ENCODE data around the gene ZCCHC2.

DNA sequence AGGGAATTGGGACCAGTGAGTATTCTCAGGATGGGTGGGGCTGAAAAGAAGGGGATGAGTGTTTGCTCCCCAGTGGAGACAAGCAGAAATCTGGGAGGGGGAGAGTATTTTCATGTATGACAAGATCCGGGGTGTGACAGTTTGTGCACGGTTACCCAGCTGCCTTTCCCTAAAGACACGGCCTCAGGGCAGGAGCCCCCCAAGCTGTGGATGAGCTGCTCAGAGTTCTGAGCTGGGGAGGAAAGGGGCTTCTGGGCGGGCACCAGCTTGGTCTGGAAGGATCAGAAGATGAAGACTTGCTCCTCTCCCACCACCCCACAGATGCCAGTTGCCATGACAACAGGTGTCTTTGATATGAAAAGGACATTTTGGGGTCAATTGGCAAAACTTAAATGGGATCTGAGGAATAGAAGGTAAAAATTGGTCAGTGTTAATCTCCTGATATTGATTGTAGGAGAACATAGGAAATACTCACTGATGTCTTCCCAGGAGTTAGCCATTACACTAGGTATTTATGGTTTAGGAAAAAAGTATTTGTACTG is 29.2 kb downstream of the ZCCHC2 start:
- TF ChIP-seq, protein P1, sequence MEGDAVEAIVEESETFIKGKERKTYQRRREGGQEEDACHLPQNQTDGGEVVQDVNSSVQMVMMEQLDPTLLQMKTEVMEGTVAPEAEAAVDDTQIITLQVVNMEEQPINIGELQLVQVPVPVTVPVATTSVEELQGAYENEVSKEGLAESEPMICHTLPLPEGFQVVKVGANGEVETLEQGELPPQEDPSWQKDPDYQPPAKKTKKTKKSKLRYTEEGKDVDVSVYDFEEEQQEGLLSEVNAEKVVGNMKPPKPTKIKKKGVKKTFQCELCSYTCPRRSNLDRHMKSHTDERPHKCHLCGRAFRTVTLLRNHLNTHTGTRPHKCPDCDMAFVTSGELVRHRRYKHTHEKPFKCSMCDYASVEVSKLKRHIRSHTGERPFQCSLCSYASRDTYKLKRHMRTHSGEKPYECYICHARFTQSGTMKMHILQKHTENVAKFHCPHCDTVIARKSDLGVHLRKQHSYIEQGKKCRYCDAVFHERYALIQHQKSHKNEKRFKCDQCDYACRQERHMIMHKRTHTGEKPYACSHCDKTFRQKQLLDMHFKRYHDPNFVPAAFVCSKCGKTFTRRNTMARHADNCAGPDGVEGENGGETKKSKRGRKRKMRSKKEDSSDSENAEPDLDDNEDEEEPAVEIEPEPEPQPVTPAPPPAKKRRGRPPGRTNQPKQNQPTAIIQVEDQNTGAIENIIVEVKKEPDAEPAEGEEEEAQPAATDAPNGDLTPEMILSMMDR (IDR thresholded peaks at IDR 0.05 in 8 of 11, conservative IDR thresholded peaks at IDR 0.05 in 3 of 11) = no peak
- no peak for TF ChIP-seq POLR2AphosphoS5 (IDR thresholded peaks at IDR 0.05)
- TF ChIP-seq POLR2A (IDR thresholded peaks at IDR 0.05) = no peak
